ENCODE measurements around the gene CACUL1.

The CACUL1 gene

GRCh38 chr10:118732245-118733165 is 22.3 kb downstream of the CACUL1 start:
- DNase-seq (ENCODE audit: low read depth): no peak

GRCh38 chr10:118730756-118731456 is 23.9 kb downstream of the CACUL1 start:
- DNase-seq (ENCODE audit: low read depth): no peak

- no peak for DNase-seq (ENCODE audit: low read depth)
Measured at GRCh38 chr10:118729641-118730258, 25.0 kb downstream of the CACUL1 start.

DNA sequence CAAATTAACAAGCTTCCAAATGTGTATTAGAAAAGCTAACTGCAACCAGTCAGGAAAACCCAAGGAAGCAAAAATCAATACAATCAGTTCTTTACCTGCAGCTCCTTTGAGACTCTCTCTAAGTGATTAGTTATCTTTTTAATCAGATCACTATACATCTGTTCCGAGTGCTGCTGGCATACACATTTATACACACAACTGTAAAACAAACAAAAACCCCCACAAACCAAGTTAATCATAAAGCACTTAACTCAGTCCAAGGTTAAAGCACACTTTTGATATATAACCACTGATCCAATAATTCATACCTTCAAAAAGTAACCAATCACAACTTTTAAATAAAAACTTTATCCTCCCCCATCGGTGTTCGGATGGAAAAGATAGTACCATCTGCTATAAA is 25.6 kb downstream of the CACUL1 start:
- DNase-seq (ENCODE audit: low read depth): no peak

DNA sequence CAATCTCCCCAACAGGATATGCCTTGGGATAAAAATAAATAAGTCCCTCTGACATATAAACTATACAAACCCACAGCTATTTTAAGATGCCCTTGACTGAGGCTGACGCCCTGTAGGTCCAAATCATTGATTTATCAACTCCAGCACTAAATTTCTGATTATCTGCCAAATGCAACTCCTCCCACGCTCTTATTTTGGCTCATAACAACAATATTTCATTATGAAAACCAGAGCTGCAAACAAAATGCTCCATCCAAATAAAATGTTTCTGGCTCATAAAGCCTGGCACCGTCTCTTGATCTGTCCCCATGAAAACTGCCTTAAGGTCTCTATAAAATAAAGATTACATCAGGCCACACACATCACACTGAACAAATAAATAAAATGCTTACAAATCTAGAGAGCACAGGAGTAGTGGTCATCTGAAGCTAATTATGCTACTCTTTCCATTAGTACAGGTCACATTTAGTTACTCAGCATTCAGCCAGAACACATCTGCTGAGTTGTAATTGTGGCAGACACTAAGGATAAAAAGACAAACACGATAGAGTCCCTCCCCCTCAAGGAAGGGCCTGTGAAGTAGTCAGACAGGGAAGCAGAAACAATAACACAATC is 28.8 kb downstream of the CACUL1 start:
- peak; percentile 23 for DNase-seq (ENCODE audit: low read depth)

DNA sequence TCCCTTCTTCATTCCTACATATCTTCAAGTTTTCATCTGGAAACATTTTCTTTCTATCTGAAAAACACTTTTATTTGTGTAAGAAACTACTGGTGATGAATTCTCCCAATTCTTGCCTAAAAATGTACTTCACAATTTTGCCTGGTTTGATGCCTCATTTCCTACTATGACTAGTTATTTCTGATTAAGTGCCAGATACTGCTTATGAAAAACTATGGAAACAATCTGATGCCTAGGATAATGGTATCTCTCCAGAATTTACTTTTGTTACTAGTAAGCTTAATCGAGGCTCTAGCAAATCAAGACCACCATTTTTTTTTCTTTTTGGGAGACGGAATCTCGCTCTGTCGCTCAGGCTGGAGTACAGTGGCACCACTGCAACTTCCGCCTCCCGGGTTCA is 31.3 kb downstream of the CACUL1 start:
- peak; percentile 8 for DNase-seq (ENCODE audit: low read depth)

- no peak for DNase-seq (ENCODE audit: low read depth)
Measured at GRCh38 chr10:118721539-118721876, 33.3 kb downstream of the CACUL1 start.

GRCh38 chr10:118720685-118721538 is 33.9 kb downstream of the CACUL1 start:
- DNase-seq (ENCODE audit: low read depth): peak; percentile 39

DNA sequence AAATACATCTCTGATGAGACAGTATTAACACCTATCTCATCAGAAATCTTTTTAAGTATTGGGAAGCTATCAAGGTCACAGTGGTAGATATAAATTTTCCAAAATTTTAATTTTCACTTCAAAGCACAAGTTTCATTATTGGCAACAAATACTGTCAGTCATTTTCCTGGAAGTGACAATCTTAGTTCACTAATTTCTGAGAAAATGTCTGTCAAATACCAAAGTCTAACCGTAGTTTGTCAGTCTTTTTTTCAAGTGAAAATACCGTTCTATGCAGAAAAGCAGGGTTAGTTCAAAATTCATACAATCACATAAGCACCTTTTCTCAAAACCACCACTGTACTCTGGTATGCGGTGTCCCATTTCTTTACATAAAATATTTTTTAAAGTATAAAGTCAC is 40.4 kb downstream of the CACUL1 start:
- DNase-seq (ENCODE audit: low read depth): no peak

DNA sequence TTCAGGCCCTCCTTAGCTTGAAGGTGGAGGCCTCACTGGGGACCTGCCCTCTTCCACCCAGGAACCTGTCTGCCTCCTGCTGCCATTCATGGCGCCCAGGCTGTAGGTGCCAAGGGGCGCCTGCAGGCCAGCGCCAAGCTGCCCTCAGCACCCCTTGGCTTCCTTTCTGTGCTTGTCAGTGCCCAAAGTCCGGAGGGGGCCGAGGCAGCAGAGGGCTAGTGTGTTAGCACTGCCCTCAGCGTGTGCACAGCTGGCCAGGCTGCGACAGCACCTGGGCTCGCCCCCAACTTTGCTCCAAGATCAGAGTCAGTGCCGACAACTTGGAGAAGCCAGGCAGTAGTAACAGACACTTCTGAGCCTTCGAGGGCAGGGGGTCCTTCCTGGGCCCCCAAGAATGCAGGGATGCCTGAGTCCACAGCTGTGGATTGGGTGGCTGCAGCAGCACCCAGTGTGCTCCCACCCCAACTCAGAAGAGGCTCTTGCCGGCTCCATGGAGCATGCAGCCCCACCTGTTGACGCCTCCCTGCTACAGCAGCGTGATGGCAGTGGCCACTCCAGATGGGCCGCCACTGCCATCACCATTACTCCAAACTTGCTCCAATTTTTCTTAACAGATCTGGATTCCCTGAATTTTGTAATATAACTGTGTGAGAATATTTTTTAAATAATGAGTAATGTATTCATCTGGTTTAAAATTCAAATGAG is 41.7 kb downstream of the CACUL1 start:
- no peak for DNase-seq (ENCODE audit: low read depth)

GRCh38 chr10:118712080-118712479 is 42.7 kb downstream of the CACUL1 start:
- DNase-seq (ENCODE audit: low read depth): no peak

GRCh38 chr10:118710487-118710886 is 44.3 kb downstream of the CACUL1 start:
- DNase-seq (ENCODE audit: low read depth): no peak

- no peak for DNase-seq (ENCODE audit: low read depth)
Measured at GRCh38 chr10:118708571-118708970, 46.2 kb downstream of the CACUL1 start.

- DNase-seq (ENCODE audit: low read depth): no peak
Measured at GRCh38 chr10:118704711-118705110, 50.1 kb downstream of the CACUL1 start.

DNA sequence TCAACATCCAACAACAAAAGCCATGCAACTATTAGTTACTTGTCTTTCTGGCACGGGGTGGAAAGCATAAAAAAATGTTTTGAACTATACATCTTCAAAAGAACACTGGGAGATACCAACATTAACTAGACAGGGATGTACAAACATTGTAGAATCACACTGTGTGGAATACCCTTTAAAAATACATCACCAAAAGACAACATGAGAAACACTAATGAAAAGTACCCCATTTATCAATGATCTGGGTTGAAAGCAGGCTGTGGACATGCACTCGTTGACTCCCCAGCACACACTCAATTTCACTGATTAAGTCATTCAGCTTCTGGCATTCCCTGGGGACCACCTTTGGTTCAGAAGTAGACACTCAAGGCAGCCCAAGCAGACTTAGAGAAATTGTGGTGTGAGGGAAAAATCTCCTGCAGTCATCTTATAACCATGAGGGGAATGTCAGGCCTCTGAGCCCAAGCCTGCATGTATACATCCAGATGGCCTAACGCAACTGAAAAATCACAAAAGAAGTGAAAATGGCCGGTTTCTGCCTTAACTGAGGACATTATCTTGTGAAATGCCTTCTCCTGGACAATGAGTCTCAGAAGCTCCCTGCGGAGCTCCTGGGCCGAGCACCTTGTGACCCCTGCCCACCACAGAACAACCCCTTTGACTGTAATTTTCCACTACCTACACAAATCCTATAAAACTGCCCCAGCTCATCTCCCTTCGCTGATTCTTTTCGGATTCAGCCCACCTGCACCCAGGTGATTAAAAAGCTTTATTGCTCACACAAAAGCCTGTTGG is 53.0 kb downstream of the CACUL1 start:
- DNase-seq (ENCODE audit: low read depth): no peak

GRCh38 chr10:118698421-118698820 is 56.3 kb downstream of the CACUL1 start:
- DNase-seq (ENCODE audit: low read depth): no peak

- DNase-seq (ENCODE audit: low read depth): peak; percentile 16
Measured at GRCh38 chr10:118694848-118695247, 59.9 kb downstream of the CACUL1 start.

- peak; percentile 88 for DNase-seq (ENCODE audit: low read depth)
Measured at GRCh38 chr10:118692872-118693271, 61.9 kb downstream of the CACUL1 start.

DNA sequence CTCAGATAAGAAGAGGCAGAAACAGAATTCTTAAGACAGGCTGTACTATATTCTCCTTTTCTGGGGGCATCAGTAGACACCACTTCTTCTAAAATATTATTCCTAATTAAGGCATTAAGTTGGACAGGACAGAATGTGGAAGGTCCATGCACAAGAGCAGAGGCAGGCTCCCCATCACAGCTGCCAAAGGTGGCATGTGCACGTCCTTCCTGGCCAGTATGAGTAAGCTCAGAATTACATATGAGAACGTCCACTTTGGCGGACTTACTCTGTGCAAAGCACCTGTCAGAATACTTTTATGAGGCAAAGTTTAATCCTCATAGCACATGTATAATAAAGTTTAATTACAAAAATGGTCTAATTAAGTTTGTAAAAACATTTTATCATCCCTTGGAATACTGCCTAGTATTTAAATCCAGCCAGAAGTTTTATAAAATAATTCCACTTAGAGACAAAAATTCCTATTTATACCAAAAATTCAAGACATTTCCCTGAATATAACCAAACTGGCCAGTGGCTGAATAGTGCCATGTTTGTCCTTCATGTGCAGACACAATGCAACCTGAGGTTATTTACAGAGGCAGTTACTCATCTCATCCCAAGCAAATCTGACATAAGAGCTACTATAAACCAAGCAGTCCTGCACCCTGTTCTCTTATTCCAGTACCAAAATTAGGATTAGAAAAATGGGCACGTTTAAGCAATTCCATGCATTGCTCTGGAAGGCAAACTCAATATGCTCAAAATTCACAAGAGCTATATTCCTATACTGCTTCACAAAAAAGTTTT is 65.5 kb downstream of the CACUL1 start:
- no peak for DNase-seq (ENCODE audit: low read depth)

All from fibroblast of the conjunctiva (primary cell).